ENCODE results near the gene KRTAP10-3.
"Not testable (repeated sequence)": the region's sequence is repeated elsewhere in the genome, so short reads cannot be mapped to it uniquely, and the experiment has no call there.

KRTAP10-3 gene

GRCh38 chr21:44572959-44573583 lies 14.5 kb upstream of the KRTAP10-3 start:
- in situ Hi-C loops (cut with HindIII; ENCODE audit: low sequenced_read_pairs): no loop called here

GRCh38 chr21:44571844-44572782 lies 13.5 kb upstream of the KRTAP10-3 start:
- in situ Hi-C loops (cut with HindIII; ENCODE audit: low sequenced_read_pairs): no loop called here

- in situ Hi-C loops (cut with HindIII; ENCODE audit: low sequenced_read_pairs): no loop called here
These were observed 12.7 kb upstream of the KRTAP10-3 start for GRCh38 chr21:44571296-44571695.

GRCh38 chr21:44569861-44570517 lies 11.4 kb upstream of the KRTAP10-3 start:
- in situ Hi-C loops (cut with HindIII; ENCODE audit: low sequenced_read_pairs): no loop called here

GRCh38 chr21:44568667-44569556 lies 10.3 kb upstream of the KRTAP10-3 start:
- in situ Hi-C loops (cut with HindIII; ENCODE audit: low sequenced_read_pairs): no loop called here

- in situ Hi-C loops (cut with HindIII; ENCODE audit: low sequenced_read_pairs): no loop called here
These were observed 9.7 kb upstream of the KRTAP10-3 start for GRCh38 chr21:44568261-44568660.

- in situ Hi-C loops (cut with HindIII; ENCODE audit: low sequenced_read_pairs): no loop called here
These were observed 9.0 kb upstream of the KRTAP10-3 start for GRCh38 chr21:44567481-44568171.

- in situ Hi-C loops (cut with HindIII; ENCODE audit: low sequenced_read_pairs): no loop called here
These were observed 7.8 kb upstream of the KRTAP10-3 start for GRCh38 chr21:44566403-44566802.

GRCh38 chr21:44564886-44565598 lies 6.4 kb upstream of the KRTAP10-3 start:
- in situ Hi-C loops (cut with HindIII; ENCODE audit: low sequenced_read_pairs): no loop called here

- in situ Hi-C loops (cut with HindIII; ENCODE audit: low sequenced_read_pairs): no loop called here
These were observed 5.5 kb upstream of the KRTAP10-3 start for GRCh38 chr21:44564099-44564498.

- in situ Hi-C loops (cut with HindIII; ENCODE audit: low sequenced_read_pairs): not testable (repeated sequence)
These were observed 293 bp downstream of the KRTAP10-3 start for GRCh38 chr21:44558329-44558675.

GRCh38 chr21:44557491-44558328 lies 885 bp downstream of the KRTAP10-3 start:
- in situ Hi-C loops (cut with HindIII; ENCODE audit: low sequenced_read_pairs): no loop called here

GRCh38 chr21:44556879-44557278 lies 1.7 kb downstream of the KRTAP10-3 start:
- in situ Hi-C loops (cut with HindIII; ENCODE audit: low sequenced_read_pairs): no loop called here

- in situ Hi-C loops (cut with HindIII; ENCODE audit: low sequenced_read_pairs): no loop called here
These were observed 3.3 kb downstream of the KRTAP10-3 start for GRCh38 chr21:44555200-44555875.

- in situ Hi-C loops (cut with HindIII; ENCODE audit: low sequenced_read_pairs): no loop called here
These were observed 5.9 kb downstream of the KRTAP10-3 start for GRCh38 chr21:44552681-44553080.

GRCh38 chr21:44552136-44552535 lies 6.5 kb downstream of the KRTAP10-3 start:
- in situ Hi-C loops (cut with HindIII; ENCODE audit: low sequenced_read_pairs): no loop called here

- in situ Hi-C loops (cut with HindIII; ENCODE audit: low sequenced_read_pairs): no loop called here
These were observed 7.1 kb downstream of the KRTAP10-3 start, which contains the start of gene KRTAP10-2 for GRCh38 chr21:44551340-44551961. TSS of gene KRTAP10-2 (minus strand) at chr21:44551505. CDS start at chr21:44551458, 47 bp downstream.

Data from endothelial cell of hepatic sinusoid (primary cell).